ENCODE measurements around the gene DDX59.

DNA sequence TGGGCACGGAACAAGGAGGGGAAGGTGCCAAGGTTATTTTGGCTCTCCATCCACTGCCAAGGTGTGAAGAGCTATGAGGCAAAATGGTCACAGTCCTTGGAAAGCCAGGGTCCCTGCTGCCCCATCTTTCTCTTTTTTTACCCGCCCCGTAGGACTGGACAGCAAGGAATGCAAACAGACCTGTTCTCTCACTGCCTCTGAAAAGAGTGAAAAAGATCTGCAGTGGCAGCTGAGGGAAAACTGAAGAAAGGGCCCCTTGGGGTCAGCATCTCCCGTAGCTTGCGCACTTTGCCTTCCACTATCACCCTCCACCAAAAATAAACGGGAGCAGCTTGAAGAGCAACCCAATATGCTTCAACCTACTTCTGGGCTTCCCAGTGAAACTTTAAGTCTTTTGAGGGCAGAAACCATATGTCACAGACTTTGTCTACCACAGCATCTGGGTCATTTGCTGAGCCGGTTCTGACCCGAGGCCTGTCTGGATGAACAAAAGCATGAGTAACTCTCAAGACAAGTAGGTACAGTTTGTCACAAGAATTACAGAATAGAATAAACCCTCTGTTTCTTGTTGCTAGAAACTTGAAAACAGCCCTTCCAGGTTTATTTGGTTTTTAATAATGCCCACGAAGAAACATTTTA, 39.7 kb downstream of the DDX59 start:
- TF ChIP-seq, protein P1, sequence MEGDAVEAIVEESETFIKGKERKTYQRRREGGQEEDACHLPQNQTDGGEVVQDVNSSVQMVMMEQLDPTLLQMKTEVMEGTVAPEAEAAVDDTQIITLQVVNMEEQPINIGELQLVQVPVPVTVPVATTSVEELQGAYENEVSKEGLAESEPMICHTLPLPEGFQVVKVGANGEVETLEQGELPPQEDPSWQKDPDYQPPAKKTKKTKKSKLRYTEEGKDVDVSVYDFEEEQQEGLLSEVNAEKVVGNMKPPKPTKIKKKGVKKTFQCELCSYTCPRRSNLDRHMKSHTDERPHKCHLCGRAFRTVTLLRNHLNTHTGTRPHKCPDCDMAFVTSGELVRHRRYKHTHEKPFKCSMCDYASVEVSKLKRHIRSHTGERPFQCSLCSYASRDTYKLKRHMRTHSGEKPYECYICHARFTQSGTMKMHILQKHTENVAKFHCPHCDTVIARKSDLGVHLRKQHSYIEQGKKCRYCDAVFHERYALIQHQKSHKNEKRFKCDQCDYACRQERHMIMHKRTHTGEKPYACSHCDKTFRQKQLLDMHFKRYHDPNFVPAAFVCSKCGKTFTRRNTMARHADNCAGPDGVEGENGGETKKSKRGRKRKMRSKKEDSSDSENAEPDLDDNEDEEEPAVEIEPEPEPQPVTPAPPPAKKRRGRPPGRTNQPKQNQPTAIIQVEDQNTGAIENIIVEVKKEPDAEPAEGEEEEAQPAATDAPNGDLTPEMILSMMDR (IDR thresholded peaks at IDR 0.05): no peak
- TF ChIP-seq POLR2AphosphoS5 (IDR thresholded peaks at IDR 0.05): no peak
